ENCODE data around the gene CLEC20A.

GRCh38 chr1:178465011-178465410 is 31.8 kb downstream of the CLEC20A start:
- TF ChIP-seq CTCF (IDR thresholded peaks at IDR 0.05) = no peak
- no peak for TF ChIP-seq POLR2A (IDR thresholded peaks at IDR 0.05)
